Measurements from ENCODE around the gene UNC50.

Gene UNC50

DNA sequence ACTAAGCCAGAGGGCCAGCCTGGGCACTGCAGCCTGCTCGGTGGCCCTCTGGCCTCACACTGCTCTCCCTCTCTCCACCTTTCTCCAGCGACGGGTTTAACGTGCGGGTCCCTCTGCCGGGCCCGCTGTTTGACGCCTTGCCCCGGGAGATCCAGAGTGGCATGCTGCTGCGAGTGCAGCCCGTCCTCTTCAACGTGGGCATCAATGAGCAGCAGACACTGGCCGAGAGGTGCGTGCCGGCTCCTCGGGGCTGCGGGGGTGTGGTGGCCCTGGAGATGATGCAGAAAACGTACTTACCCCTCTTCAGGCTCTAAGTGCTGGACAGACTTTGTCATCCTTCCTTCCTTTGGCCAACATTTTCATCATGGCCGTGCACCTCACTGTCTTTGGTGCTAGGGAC lies 42.4 kb upstream of the UNC50 start:
- no peaks in the 10 kb centered on the region for H3K36me3 ChIP-seq (ENCODE audit: control insufficient read depth, insufficient read depth, low read length)
- no peaks in the 10 kb centered on the region for H3K9me3 ChIP-seq (ENCODE audit: control insufficient read depth, low read length)
- whole genome bisulfite sequencing, 2 experiments, result 93 to 96% methylated on average over 19 of the region's 19 CpGs
- no peaks in the 10 kb centered on the region for H3K27me3 ChIP-seq (ENCODE audit: control insufficient read depth, insufficient read depth, low read length, poor library complexity, severe bottlenecking)
- H3K4me1 ChIP-seq (ENCODE audit: control insufficient read depth, insufficient read depth, low read length), result no peaks in the 10 kb centered on the region
- H3K4me3 ChIP-seq (ENCODE audit: insufficient read depth, low read depth, low read length), result no peak overlapping the region
- H3K27ac ChIP-seq (ENCODE audit: insufficient read depth, low read depth, low read length, poor library complexity, severe bottlenecking), result no peak overlapping the region

DNA sequence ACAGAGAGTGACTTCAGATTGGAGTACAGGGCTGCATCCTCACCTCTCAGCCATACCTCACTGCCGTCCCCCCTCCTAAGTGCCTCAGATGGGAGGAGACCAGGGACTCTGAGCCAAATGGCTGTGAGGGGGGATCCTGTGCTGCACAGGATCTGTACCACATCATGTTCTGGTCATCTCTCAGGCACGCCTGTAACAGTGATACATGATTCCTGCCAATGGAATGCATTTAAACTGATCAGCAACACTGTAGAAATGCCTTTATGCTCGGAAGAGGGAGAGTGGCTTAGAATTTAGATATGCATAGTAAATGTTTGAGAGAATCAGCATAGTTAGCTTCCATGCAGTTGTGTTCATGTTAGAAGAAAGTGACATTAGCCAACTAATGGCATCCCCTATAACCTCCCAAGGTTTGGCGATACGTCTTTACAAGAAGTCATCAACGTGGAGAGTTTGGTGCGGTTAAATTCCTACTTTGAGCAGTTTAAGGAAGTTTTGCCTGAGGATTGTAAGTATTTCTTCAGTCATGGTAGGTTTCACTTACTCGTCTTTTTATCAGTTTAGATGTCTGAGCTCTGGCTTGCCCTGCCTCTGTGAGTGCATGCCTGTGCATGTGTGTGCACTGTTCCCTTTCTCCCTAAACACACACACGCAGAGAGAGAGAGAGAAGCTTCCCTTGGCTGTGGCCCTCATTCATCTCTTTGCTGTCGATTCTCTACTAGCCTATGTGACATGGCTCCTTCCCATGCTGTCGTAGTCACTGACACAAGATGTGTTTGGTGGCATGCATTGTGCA lies 40.0 kb upstream of the UNC50 start:
- 95% methylated on average over 11 of the region's 11 CpGs for WGBS, 2 experiments
- Histone ChIP-seq H3K4me1 (ENCODE audit: control insufficient read depth, insufficient read depth, low read length) (no peaks in the 10 kb centered on the region), H3K27me3 (ENCODE audit: control insufficient read depth, insufficient read depth, low read length, poor library complexity, severe bottlenecking) (no peaks in the 10 kb centered on the region), H3K27ac (ENCODE audit: insufficient read depth, low read depth, low read length, poor library complexity, severe bottlenecking) (no peak overlapping the region), H3K36me3 (ENCODE audit: control insufficient read depth, insufficient read depth, low read length) (no peaks in the 10 kb centered on the region), H3K4me3 (ENCODE audit: insufficient read depth, low read depth, low read length) (no peak overlapping the region), H3K9me3 (ENCODE audit: control insufficient read depth, low read length) (no peaks in the 10 kb centered on the region)

DNA sequence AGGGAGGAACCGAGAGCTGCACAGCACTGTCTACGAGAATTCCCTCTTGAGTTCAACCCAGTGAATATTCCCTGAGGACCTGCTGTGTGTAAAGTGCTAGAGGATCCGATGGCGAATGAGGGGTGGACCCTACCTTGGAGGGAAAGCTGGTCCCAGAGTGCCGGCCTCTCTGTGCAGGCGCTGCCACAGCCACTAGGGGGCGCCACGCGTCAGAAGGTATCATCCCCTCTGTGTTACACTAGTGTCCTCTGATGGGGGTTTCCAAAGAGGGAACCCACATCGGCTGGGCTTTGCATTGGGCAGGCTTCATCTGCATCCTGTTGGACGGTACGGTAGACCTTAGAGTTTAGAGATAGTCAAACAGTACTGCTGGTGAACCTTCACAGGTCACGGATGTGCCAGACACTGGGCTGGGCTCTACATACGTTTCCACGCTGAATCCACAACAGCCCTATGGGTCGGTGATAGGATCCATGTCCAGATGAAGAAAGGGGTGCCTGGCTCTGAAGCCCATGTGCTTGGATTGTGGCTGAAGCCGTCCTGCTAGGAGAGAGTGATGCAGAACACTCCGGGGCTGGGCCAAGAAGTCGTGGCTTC lies 39.1 kb upstream of the UNC50 start:
- 71% methylated on average over 19 of the region's 19 CpGs for WGBS, 2 experiments
- Histone ChIP-seq H3K36me3 (ENCODE audit: control insufficient read depth, insufficient read depth, low read length) (no peaks in the 10 kb centered on the region), H3K9me3 (ENCODE audit: control insufficient read depth, low read length) (no peaks in the 10 kb centered on the region), H3K27ac (ENCODE audit: insufficient read depth, low read depth, low read length, poor library complexity, severe bottlenecking) (no peak overlapping the region), H3K27me3 (ENCODE audit: control insufficient read depth, insufficient read depth, low read length, poor library complexity, severe bottlenecking) (no peaks in the 10 kb centered on the region), H3K4me1 (ENCODE audit: control insufficient read depth, insufficient read depth, low read length) (no peaks in the 10 kb centered on the region), H3K4me3 (ENCODE audit: insufficient read depth, low read depth, low read length) (no peak overlapping the region)

DNA sequence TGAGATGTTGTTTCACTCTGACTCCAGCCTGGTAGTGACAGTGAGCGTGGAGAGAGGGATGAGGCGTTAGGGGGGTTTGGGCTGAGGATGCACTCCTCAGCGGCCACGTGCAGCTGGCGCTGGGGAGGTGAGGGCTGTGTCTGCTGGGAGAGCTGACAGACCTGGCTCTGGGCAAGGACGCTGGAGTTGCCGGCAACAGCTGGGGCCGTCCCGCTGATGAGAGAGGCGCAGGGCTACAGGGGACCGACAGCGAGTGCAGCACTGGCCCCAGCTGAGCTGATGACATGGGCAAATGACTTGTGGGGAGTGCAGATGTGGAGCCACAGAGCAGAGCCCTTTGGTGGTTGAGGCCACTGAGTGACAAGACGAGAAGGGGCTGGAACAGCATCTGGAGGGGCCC lies 38.5 kb upstream of the UNC50 start:
- Histone ChIP-seq H3K36me3 (ENCODE audit: control insufficient read depth, insufficient read depth, low read length) (no peaks in the 10 kb centered on the region), H3K4me3 (ENCODE audit: insufficient read depth, low read depth, low read length) (no peak overlapping the region), H3K27ac (ENCODE audit: insufficient read depth, low read depth, low read length, poor library complexity, severe bottlenecking) (no peak overlapping the region), H3K9me3 (ENCODE audit: control insufficient read depth, low read length) (no peaks in the 10 kb centered on the region), H3K4me1 (ENCODE audit: control insufficient read depth, insufficient read depth, low read length) (no peaks in the 10 kb centered on the region), H3K27me3 (ENCODE audit: control insufficient read depth, insufficient read depth, low read length, poor library complexity, severe bottlenecking) (no peaks in the 10 kb centered on the region)
- 94 to 95% methylated on average over 13 of the region's 13 CpGs for WGBS, 2 experiments

GRCh38 chr2:98570356-98570755 lies 38.0 kb upstream of the UNC50 start:
- Histone ChIP-seq H3K4me3 (ENCODE audit: insufficient read depth, low read depth, low read length) (no peak overlapping the region), H3K9me3 (ENCODE audit: control insufficient read depth, low read length) (no peaks in the 10 kb centered on the region), H3K36me3 (ENCODE audit: control insufficient read depth, insufficient read depth, low read length) (no peaks in the 10 kb centered on the region), H3K27me3 (ENCODE audit: control insufficient read depth, insufficient read depth, low read length, poor library complexity, severe bottlenecking) (no peaks in the 10 kb centered on the region), H3K27ac (ENCODE audit: insufficient read depth, low read depth, low read length, poor library complexity, severe bottlenecking) (no peak overlapping the region), H3K4me1 (ENCODE audit: control insufficient read depth, insufficient read depth, low read length) (no peaks in the 10 kb centered on the region)
- 92 to 96% methylated on average over 5 of the region's 5 CpGs for WGBS, 2 experiments

GRCh38 chr2:98571121-98571701 lies 37.2 kb upstream of the UNC50 start:
- WGBS, 2 experiments, result 92 to 93% methylated on average over 13 of the region's 13 CpGs
- no peaks in the 10 kb centered on the region for H3K36me3 ChIP-seq (ENCODE audit: control insufficient read depth, insufficient read depth, low read length)
- H3K4me1 ChIP-seq (ENCODE audit: control insufficient read depth, insufficient read depth, low read length), result no peaks in the 10 kb centered on the region
- H3K27ac ChIP-seq (ENCODE audit: insufficient read depth, low read depth, low read length, poor library complexity, severe bottlenecking), result no peak overlapping the region
- no peaks in the 10 kb centered on the region for H3K9me3 ChIP-seq (ENCODE audit: control insufficient read depth, low read length)
- H3K4me3 ChIP-seq (ENCODE audit: insufficient read depth, low read depth, low read length), result no peak overlapping the region
- no peaks in the 10 kb centered on the region for H3K27me3 ChIP-seq (ENCODE audit: control insufficient read depth, insufficient read depth, low read length, poor library complexity, severe bottlenecking)

DNA sequence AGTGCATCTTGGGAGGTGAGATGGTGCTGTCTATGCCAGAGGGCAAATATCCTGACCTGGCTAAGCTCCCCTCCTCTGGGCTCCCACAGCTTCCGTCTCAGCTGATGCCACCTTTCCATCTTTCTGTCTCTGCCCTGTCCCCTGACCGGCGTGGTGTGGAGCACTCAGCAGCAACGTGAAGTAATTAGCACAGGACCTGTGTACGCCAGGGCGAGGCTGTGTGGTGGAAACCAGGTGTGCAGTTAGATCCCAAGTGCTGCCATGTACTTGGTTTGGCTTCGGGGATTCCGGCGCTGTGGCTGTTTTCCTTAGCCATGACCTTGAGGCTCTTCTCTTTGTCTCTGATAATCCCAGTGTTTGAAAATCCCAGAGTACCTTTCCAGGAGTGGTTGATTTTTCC lies 36.6 kb upstream of the UNC50 start:
- Histone ChIP-seq H3K27ac (ENCODE audit: insufficient read depth, low read depth, low read length, poor library complexity, severe bottlenecking) (no peak overlapping the region), H3K4me1 (ENCODE audit: control insufficient read depth, insufficient read depth, low read length) (no peaks in the 10 kb centered on the region), H3K36me3 (ENCODE audit: control insufficient read depth, insufficient read depth, low read length) (no peaks in the 10 kb centered on the region), H3K4me3 (ENCODE audit: insufficient read depth, low read depth, low read length) (no peak overlapping the region), H3K9me3 (ENCODE audit: control insufficient read depth, low read length) (no peaks in the 10 kb centered on the region), H3K27me3 (ENCODE audit: control insufficient read depth, insufficient read depth, low read length, poor library complexity, severe bottlenecking) (no peaks in the 10 kb centered on the region)
- WGBS, 2 experiments, result 94 to 95% methylated on average over 9 of the region's 9 CpGs

GRCh38 chr2:98572211-98572610 lies 36.2 kb upstream of the UNC50 start:
- Histone ChIP-seq H3K4me1 (ENCODE audit: control insufficient read depth, insufficient read depth, low read length) (no peaks in the 10 kb centered on the region), H3K36me3 (ENCODE audit: control insufficient read depth, insufficient read depth, low read length) (no peaks in the 10 kb centered on the region), H3K27me3 (ENCODE audit: control insufficient read depth, insufficient read depth, low read length, poor library complexity, severe bottlenecking) (no peaks in the 10 kb centered on the region), H3K9me3 (ENCODE audit: control insufficient read depth, low read length) (no peaks in the 10 kb centered on the region), H3K27ac (ENCODE audit: insufficient read depth, low read depth, low read length, poor library complexity, severe bottlenecking) (no peak overlapping the region), H3K4me3 (ENCODE audit: insufficient read depth, low read depth, low read length) (no peak overlapping the region)
- 87 to 97% methylated on average over 5 of the region's 5 CpGs for WGBS, 2 experiments

DNA sequence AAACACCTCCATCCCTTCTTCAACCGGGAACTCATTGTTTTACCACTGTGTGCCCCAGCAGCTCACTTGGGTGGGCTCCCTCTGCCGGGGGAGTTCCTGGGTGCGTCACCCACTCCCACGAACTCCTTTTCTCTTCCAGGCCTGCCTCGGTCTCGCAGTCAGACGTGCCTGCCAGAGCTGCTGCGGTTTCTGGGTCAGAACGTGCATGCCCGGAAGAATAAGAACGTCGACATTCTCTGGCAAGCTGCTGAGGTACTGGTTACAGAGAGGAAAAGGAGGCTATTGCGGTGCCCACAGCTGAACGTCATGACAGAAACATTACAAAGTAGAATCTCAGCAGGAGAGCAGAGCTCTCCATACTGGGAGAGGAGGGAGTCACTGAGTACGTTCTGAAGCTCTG lies 35.7 kb upstream of the UNC50 start:
- Histone ChIP-seq H3K9me3 (ENCODE audit: control insufficient read depth, low read length) (no peaks in the 10 kb centered on the region), H3K4me1 (ENCODE audit: control insufficient read depth, insufficient read depth, low read length) (no peaks in the 10 kb centered on the region), H3K36me3 (ENCODE audit: control insufficient read depth, insufficient read depth, low read length) (no peaks in the 10 kb centered on the region), H3K27ac (ENCODE audit: insufficient read depth, low read depth, low read length, poor library complexity, severe bottlenecking) (no peak overlapping the region), H3K27me3 (ENCODE audit: control insufficient read depth, insufficient read depth, low read length, poor library complexity, severe bottlenecking) (no peaks in the 10 kb centered on the region), H3K4me3 (ENCODE audit: insufficient read depth, low read depth, low read length) (no peak overlapping the region)
- whole genome bisulfite sequencing, 2 experiments, result 90 to 94% methylated on average over 15 of the region's 15 CpGs

DNA sequence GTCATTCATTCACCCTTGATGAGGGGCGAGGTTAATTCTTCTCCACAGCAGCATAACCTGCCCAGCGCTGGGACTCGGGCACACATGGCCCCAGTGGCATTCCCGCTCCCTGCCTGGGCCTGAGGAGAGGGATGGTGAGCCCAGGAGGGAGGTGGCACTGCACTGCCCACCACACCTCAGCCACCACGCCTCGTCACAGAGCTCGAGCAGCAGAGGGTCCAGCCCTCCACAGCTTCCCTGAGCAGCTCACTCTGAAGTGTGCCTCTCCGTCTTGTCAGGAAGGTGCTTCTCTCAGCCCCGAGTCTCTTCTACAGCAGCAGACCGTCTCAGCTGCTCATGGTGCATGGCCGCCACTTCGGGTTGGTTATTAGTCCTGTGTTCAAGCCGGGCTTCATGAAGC lies 35.0 kb upstream of the UNC50 start:
- Histone ChIP-seq H3K27ac (ENCODE audit: insufficient read depth, low read depth, low read length, poor library complexity, severe bottlenecking) (no peak overlapping the region), H3K36me3 (ENCODE audit: control insufficient read depth, insufficient read depth, low read length) (no peaks in the 10 kb centered on the region), H3K4me1 (ENCODE audit: control insufficient read depth, insufficient read depth, low read length) (no peaks in the 10 kb centered on the region), H3K9me3 (ENCODE audit: control insufficient read depth, low read length) (no peaks in the 10 kb centered on the region), H3K4me3 (ENCODE audit: insufficient read depth, low read depth, low read length) (no peak overlapping the region), H3K27me3 (ENCODE audit: control insufficient read depth, insufficient read depth, low read length, poor library complexity, severe bottlenecking) (no peaks in the 10 kb centered on the region)
- WGBS, 2 experiments, result 94 to 95% methylated on average over 13 of the region's 13 CpGs
